Fibroblast of lung (primary cell): ENCODE measurements around the gene TOMM20L. TPM values are rescaled to one million over a fixed set of nuclear protein-coding genes. Genes with fewer than 3 reads are reported as not detected.
A peak's percentile ranks its signal among the peaks of the same experiment; 100 is the strongest.

Source experiments
- DNase-seq, 2 donors: peaks; one replicate each; pipeline versions ENCODE4 v3.0.0 to v3.0.0-alpha.2; 2010; ENCODE audit warnings: low read depth in 2 of 2
- H2AFZ ChIP-seq: 2 replicates; pipeline ENCODE4 v1.5.1; 2012; ENCODE audit warnings: low read length, control low read depth, inconsistent platforms
- H3K27ac ChIP-seq: 2 replicates; pipeline ENCODE4 v1.5.1; 2011; ENCODE audit warnings: low read length, control low read depth; ENCODE audit not compliant: insufficient read depth
- H3K27me3 ChIP-seq: 2 replicates; pipeline ENCODE4 v1.5.1; 2011; ENCODE audit warnings: mild to moderate bottlenecking, low read length; ENCODE audit not compliant: control insufficient read depth, insufficient read depth
- H3K36me3 ChIP-seq: 2 replicates; pipeline ENCODE4 v1.5.1; 2011; ENCODE audit warnings: low read length; ENCODE audit not compliant: control insufficient read depth, insufficient read depth
- H3K4me1 ChIP-seq: 2 replicates; pipeline ENCODE4 v1.5.1; 2011; ENCODE audit warnings: low read length; ENCODE audit not compliant: control insufficient read depth, insufficient read depth; ENCODE audit errors: extremely low read depth
- H3K4me2 ChIP-seq: 2 replicates; pipeline ENCODE4 v1.5.1; 2011; ENCODE audit warnings: low read length, control low read depth; ENCODE audit not compliant: insufficient read depth; ENCODE audit errors: extremely low read depth
- H3K4me3 ChIP-seq, 4 experiments: fragments of 200-600 bp in 1 of 4; sonication (generic) in 1 of 4; replicated peaks in 1 of 4; 2 replicates each; pipeline ENCODE4 v1.5.1; 2011 to 2016; ENCODE audit warnings: low read length in 4 of 4, low read depth in 3 of 4, mild to moderate bottlenecking in 3 of 4, control low read depth in 2 of 4, inconsistent platforms in 1 of 4, mixed read lengths in 1 of 4; ENCODE audit not compliant: insufficient read depth in 1 of 4; ENCODE audit errors: control extremely low read depth in 1 of 4
- H3K79me2 ChIP-seq: 2 replicates; pipeline ENCODE4 v1.5.1; 2012; ENCODE audit warnings: mild to moderate bottlenecking, low read length, inconsistent platforms; ENCODE audit not compliant: control insufficient read depth, insufficient read depth
- H3K9ac ChIP-seq: 2 replicates; pipeline ENCODE4 v1.5.1; 2011; ENCODE audit warnings: mild to moderate bottlenecking, low read length, control low read depth; ENCODE audit not compliant: insufficient read depth
- H3K9me3 ChIP-seq: 2 replicates; pipeline ENCODE4 v1.5.1; 2012; ENCODE audit warnings: low read depth, low read length; ENCODE audit not compliant: control insufficient read depth, insufficient read depth
- H4K20me1 ChIP-seq: 2 replicates; pipeline ENCODE4 v1.5.1; 2011; ENCODE audit warnings: low read length; ENCODE audit not compliant: control insufficient read depth, insufficient read depth; ENCODE audit errors: extremely low read depth
- CTCF ChIP-seq, 2 donors: IDR thresholded peaks in 1 of 2; conservative IDR thresholded peaks in 1 of 2; 1 replicate in 1 of 2; 2 replicates in 1 of 2; pipeline ENCODE4 v1.5.1; 2011 to 2012; ENCODE audit warnings: low read length in 2 of 2, control low read depth in 1 of 2, inconsistent platforms in 1 of 2, low read depth in 1 of 2, mild to moderate bottlenecking in 1 of 2
- EZH2 ChIP-seq: IDR thresholded peaks from 2 replicates; pipeline ENCODE4 v1.5.1; 2012; ENCODE audit warnings: low read length, control low read depth, mild to moderate bottlenecking; ENCODE audit errors: missing control alignments
- polyA plus RNA-seq, 2 donors: library from polyadenylated mRNA; depleted of rRNA in 1 of 2; stranded (reverse) in 1 of 2; unstranded in 1 of 2; fragments of >200 nt; gene quantifications; 2 replicates each; pipeline ENCODE4 v1.2.1, GENCODE V29; 2011 to 2012; ENCODE audit warnings: missing spikeins in 1 of 2
- total RNA-seq: library from RNA; depleted of rRNA; stranded (reverse); fragments of >200 nt; gene quantifications from 2 replicates; pipeline ENCODE4 v1.2.1, GENCODE V29; 2014

Gene TOMM20L
- total and polyA plus RNA-seq, 2 donors (not counting 1 experiment from before 2014, with no cell fraction given) = not detected

- Histone ChIP-seq H4K20me1 (no peaks in the 10 kb centered on the region), H3K27ac (no peak overlapping the region), H3K4me1 (no peaks in the 10 kb centered on the region), H3K9ac (no peak overlapping the region), H2AFZ (no peak overlapping the region), H3K36me3 (no peaks in the 10 kb centered on the region), H3K79me2 (no peaks in the 10 kb centered on the region), H3K27me3 (no peaks in the 10 kb centered on the region), H3K9me3 (no peaks in the 10 kb centered on the region), H3K4me3 (no peak overlapping the region), H3K4me2 (no peak overlapping the region)
- TF ChIP-seq CTCF (conservative IDR thresholded peaks at IDR 0.05 in 1 of 2, IDR thresholded peaks at IDR 0.05 in 1 of 2; ENCODE audit: low read depth in 1 of 2, low read length in 2 of 2) = no peak
- no peak for TF ChIP-seq EZH2
- no peak for DNase-seq
Observed at GRCh38 chr14:58401587-58401986, 5.9 kb downstream of the TOMM20L start.

- no peaks in the 10 kb centered on the region for H3K27me3 ChIP-seq
- DNase-seq = no peak
- no peaks in the 10 kb centered on the region for H3K9me3 ChIP-seq
- H3K79me2 ChIP-seq = no peaks in the 10 kb centered on the region
- TF ChIP-seq EZH2 (no peak), CTCF (conservative IDR thresholded peaks at IDR 0.05 in 1 of 2, IDR thresholded peaks at IDR 0.05 in 1 of 2; ENCODE audit: low read depth in 1 of 2, low read length in 2 of 2) (no peak)
- H4K20me1 ChIP-seq = no peaks in the 10 kb centered on the region
- H3K9ac ChIP-seq = no peak overlapping the region
- no peak overlapping the region for H3K4me2 ChIP-seq
- H3K36me3 ChIP-seq = peaks cover 3% of the 10 kb centered on the region
- H3K27ac ChIP-seq = no peak overlapping the region
- no peak overlapping the region for H3K4me3 ChIP-seq
- no peak overlapping the region for H2AFZ ChIP-seq
- H3K4me1 ChIP-seq = no peaks in the 10 kb centered on the region
Observed at GRCh38 chr14:58408681-58409215, 13.0 kb downstream of the TOMM20L start.

GRCh38 chr14:58414845-58415244 is 19.1 kb downstream of the TOMM20L start:
- Histone ChIP-seq H3K36me3 (peaks cover 10% of the 10 kb centered on the region), H3K4me1 (no peaks in the 10 kb centered on the region), H3K27me3 (no peaks in the 10 kb centered on the region), H3K4me3 (no peak overlapping the region), H2AFZ (no peak overlapping the region), H3K27ac (no peak overlapping the region), H3K9ac (no peak overlapping the region), H4K20me1 (no peaks in the 10 kb centered on the region), H3K9me3 (no peaks in the 10 kb centered on the region), H3K4me2 (no peak overlapping the region), H3K79me2 (peaks cover 6% of the 10 kb centered on the region)
- no peak for TF ChIP-seq EZH2
- no peak for TF ChIP-seq CTCF (conservative IDR thresholded peaks at IDR 0.05 in 1 of 2, IDR thresholded peaks at IDR 0.05 in 1 of 2; ENCODE audit: low read depth in 1 of 2, low read length in 2 of 2)
- peak in 1 of 2 donors; percentile 1 for DNase-seq
